ENCODE measurements around the gene SV2C. TPM values are rescaled to one million over a fixed set of nuclear protein-coding genes. Genes with fewer than 3 reads are reported as not detected.

Gene SV2C
- total RNA-seq, 4 donors from 2014 or later = 0.05 to 0.11 TPM; not detected in 2

GRCh38 chr5:76273206-76273885, 190.2 kb downstream of the SV2C start:
- no peaks in the 10 kb centered on the region for H3K9me3 ChIP-seq
- H3K27me3 ChIP-seq = no peaks in the 10 kb centered on the region
- H3K27ac ChIP-seq = peak overlapping the region; percentile 1 to 63 (median 43)
- intact Hi-C loops (cut with DNase I) = no loop called here
- H3K4me1 ChIP-seq = peaks cover 29 to 49% of the 10 kb centered on the region in 2 donors
- TF ChIP-seq, protein P1, sequence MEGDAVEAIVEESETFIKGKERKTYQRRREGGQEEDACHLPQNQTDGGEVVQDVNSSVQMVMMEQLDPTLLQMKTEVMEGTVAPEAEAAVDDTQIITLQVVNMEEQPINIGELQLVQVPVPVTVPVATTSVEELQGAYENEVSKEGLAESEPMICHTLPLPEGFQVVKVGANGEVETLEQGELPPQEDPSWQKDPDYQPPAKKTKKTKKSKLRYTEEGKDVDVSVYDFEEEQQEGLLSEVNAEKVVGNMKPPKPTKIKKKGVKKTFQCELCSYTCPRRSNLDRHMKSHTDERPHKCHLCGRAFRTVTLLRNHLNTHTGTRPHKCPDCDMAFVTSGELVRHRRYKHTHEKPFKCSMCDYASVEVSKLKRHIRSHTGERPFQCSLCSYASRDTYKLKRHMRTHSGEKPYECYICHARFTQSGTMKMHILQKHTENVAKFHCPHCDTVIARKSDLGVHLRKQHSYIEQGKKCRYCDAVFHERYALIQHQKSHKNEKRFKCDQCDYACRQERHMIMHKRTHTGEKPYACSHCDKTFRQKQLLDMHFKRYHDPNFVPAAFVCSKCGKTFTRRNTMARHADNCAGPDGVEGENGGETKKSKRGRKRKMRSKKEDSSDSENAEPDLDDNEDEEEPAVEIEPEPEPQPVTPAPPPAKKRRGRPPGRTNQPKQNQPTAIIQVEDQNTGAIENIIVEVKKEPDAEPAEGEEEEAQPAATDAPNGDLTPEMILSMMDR (IDR thresholded peaks at IDR 0.05) = no peak
- no peak for TF ChIP-seq POLR2A (IDR thresholded peaks at IDR 0.05)
- H3K4me3 ChIP-seq (replicated peaks in 1 of 3) = no peak overlapping the region
- WGBS, 2 donors = 49 to 53% methylated on average over 8 of the region's 8 CpGs
- H3K36me3 ChIP-seq = no peaks in the 10 kb centered on the region
- DNase-seq = peak in 1 of 2 donors; percentile 57

- Histone ChIP-seq H3K36me3 (no peaks in the 10 kb centered on the region), H3K27ac (peak overlapping the region; percentile 43 to 63 (median 47)), H3K4me1 (peaks cover 39 to 61% of the 10 kb centered on the region in 2 donors), H3K4me3 (replicated peaks in 1 of 3) (no peak overlapping the region), H3K27me3 (no peaks in the 10 kb centered on the region), H3K9me3 (no peaks in the 10 kb centered on the region)
- no peak for TF ChIP-seq POLR2A (IDR thresholded peaks at IDR 0.05)
- TF ChIP-seq, protein P1 (IDR thresholded peaks at IDR 0.05) = no peak
- intact Hi-C loops (cut with DNase I) = no loop called here
- DNase-seq = peak; percentile 62 to 65
Measured at GRCh38 chr5:76274571-76274970, 191.4 kb downstream of the SV2C start.

DNA sequence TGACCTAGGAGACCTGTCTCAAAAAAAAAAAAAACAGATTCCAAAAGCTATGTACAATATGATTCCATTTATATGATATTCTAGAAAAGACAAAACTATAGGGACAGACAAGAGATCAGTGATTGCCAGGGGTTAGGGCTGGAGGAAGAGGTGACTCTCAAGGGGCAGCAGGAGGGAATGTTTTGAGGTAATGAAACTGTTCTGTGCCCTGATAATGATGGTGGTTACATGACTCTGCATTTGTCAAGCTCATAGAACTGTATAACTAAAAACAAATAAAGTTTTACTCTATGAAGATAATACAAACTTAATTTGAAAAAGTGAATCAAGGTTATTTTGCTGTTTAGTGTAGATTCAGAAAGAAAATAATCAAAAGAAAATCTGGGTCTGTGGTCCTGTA, 194.6 kb downstream of the SV2C start:
- intact Hi-C loops (cut with DNase I) = no loop called here
- Histone ChIP-seq H3K4me3 (replicated peaks in 1 of 3) (no peak overlapping the region), H3K9me3 (no peaks in the 10 kb centered on the region), H3K36me3 (no peaks in the 10 kb centered on the region), H3K4me1 (peaks cover 34 to 48% of the 10 kb centered on the region in 2 donors), H3K27ac (peak overlapping the region in 1 of 3 donors; percentile 63), H3K27me3 (no peaks in the 10 kb centered on the region)
- TF ChIP-seq, protein P1 (IDR thresholded peaks at IDR 0.05) = no peak
- TF ChIP-seq POLR2A (IDR thresholded peaks at IDR 0.05) = no peak
- no peak for DNase-seq

DNA sequence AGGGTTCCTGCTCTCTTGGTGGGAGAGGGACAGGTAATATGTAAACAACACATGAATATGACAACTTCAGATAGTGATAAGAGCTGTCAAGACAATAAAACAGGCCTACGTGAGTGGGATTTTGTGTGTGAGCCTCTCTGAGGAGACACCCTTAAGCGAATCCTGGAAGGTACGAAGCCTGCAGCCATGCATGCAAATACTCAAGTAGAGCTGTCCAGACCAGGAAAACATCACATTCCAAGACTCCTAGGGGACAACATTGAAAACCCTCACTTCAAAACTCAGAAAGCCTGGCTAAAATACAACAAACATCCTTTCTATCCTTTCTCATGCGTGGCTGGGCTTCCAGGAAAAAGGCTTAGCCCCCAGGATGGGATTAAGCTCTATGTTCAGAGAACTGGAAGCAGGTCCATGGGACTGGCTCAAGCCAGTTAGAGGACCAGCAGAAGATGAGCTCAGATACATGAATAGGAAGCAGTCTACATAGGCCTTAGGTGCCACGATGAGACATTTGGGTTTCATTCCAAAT, 195.1 kb downstream of the SV2C start:
- no peaks in the 10 kb centered on the region for H3K27me3 ChIP-seq
- TF ChIP-seq, protein P1 (IDR thresholded peaks at IDR 0.05) = no peak
- TF ChIP-seq POLR2A (IDR thresholded peaks at IDR 0.05) = no peak
- no peaks in the 10 kb centered on the region for H3K9me3 ChIP-seq
- no peak overlapping the region for H3K4me3 ChIP-seq (replicated peaks in 1 of 3)
- 34% methylated on average over 5 of the region's 5 CpGs for WGBS, 2 donors
- peak; percentile 47 to 57 for DNase-seq
- H3K27ac ChIP-seq = peak overlapping the region; percentile 34 to 63 (median 38)
- no peaks in the 10 kb centered on the region for H3K36me3 ChIP-seq
- H3K4me1 ChIP-seq = peaks cover 33 to 50% of the 10 kb centered on the region in 2 donors
- intact Hi-C loops (cut with DNase I) = no loop called here

- H3K4me1 ChIP-seq = peaks cover 26 to 36% of the 10 kb centered on the region in 2 donors
- intact Hi-C loops (cut with DNase I) = no loop called here
- no peaks in the 10 kb centered on the region for H3K36me3 ChIP-seq
- H3K9me3 ChIP-seq = no peaks in the 10 kb centered on the region
- WGBS, 2 donors = 89 to 97% methylated on average over 10 to 11 of the region's 14 CpGs
- H3K27ac ChIP-seq = no peak overlapping the region
- TF ChIP-seq, protein P1 (IDR thresholded peaks at IDR 0.05) = no peak
- TF ChIP-seq POLR2A (IDR thresholded peaks at IDR 0.05) = no peak
- DNase-seq = no peak
- no peaks in the 10 kb centered on the region for H3K27me3 ChIP-seq
- H3K4me3 ChIP-seq (replicated peaks in 1 of 3) = no peak overlapping the region
Measured at GRCh38 chr5:76280494-76280893, 197.3 kb downstream of the SV2C start.
